Liver (tissue), 3 donors: Measurements from ENCODE around the gene LRRN2.

Experiments
- ATF3 ChIP-seq: IDR thresholded peaks from 2 replicates; pipeline ENCODE4 v1.6.1; 2016; ENCODE audit warnings: antibody characterized with exemption
- CTCF ChIP-seq: fragments of 150-350 bp; IDR thresholded peaks from 2 replicates; pipeline ENCODE4 v1.5.1; 2017; ENCODE audit warnings: improper control_type of control experiment, low read depth, low read length; ENCODE audit not compliant: missing input control
- FOXA1 ChIP-seq: IDR thresholded peaks from 2 replicates; pipeline ENCODE4 v1.6.1; 2016; ENCODE audit warnings: antibody characterized with exemption
- GABPA ChIP-seq, 2 donors: IDR thresholded peaks in 1 of 2; conservative IDR thresholded peaks in 1 of 2; 2 replicates each; pipeline ENCODE4 v1.6.1; 2016; ENCODE audit warnings: antibody characterized with exemption in 2 of 2, mild to moderate bottlenecking in 1 of 2, moderate library complexity in 1 of 2
- HNF4G ChIP-seq: IDR thresholded peaks from 2 replicates; pipeline ENCODE4 v1.6.1; 2016; ENCODE audit warnings: antibody characterized with exemption
- MAX ChIP-seq: IDR thresholded peaks from 2 replicates; pipeline ENCODE4 v1.6.1; 2016; ENCODE audit warnings: antibody characterized with exemption
- NR2F2 ChIP-seq: IDR thresholded peaks from 2 replicates; pipeline ENCODE4 v1.6.1; 2016; ENCODE audit warnings: antibody characterized with exemption
- REST ChIP-seq: IDR thresholded peaks from 2 replicates; pipeline ENCODE4 v1.6.1; 2016; ENCODE audit warnings: antibody characterized with exemption, mild to moderate bottlenecking
- SP1 ChIP-seq: IDR thresholded peaks from 2 replicates; pipeline ENCODE4 v1.6.1; 2018; ENCODE audit warnings: antibody characterized with exemption, mild to moderate bottlenecking
- TAF1 ChIP-seq: conservative IDR thresholded peaks from 2 replicates; pipeline ENCODE4 v1.6.1; 2016; ENCODE audit warnings: antibody characterized with exemption, mild to moderate bottlenecking
- YY1 ChIP-seq: IDR thresholded peaks from 2 replicates; pipeline ENCODE4 v1.6.1; 2016; ENCODE audit warnings: antibody characterized with exemption, mild to moderate bottlenecking
- ZBTB33 ChIP-seq: IDR thresholded peaks from 2 replicates; pipeline ENCODE4 v1.6.1; 2016; ENCODE audit warnings: antibody characterized with exemption
- donor health status: healthy.
- donor health status: healthy.

- no peak for TF ChIP-seq REST
- no peak for TF ChIP-seq ATF3
- no peak for TF ChIP-seq CTCF
- TF ChIP-seq YY1, result no peak
- TF ChIP-seq NR2F2, result no peak
- no peak for TF ChIP-seq FOXA1
- TF ChIP-seq SP1, result no peak
- TF ChIP-seq TAF1, result no peak
- TF ChIP-seq ZBTB33, result no peak
- no peak for TF ChIP-seq GABPA (IDR thresholded peaks at IDR 0.05 in 1 of 2, conservative IDR thresholded peaks at IDR 0.05 in 1 of 2)
- no peak for TF ChIP-seq MAX
- no peak for TF ChIP-seq HNF4G
Measured at GRCh38 chr1:204677864-204678263, 7.7 kb downstream of the LRRN2 start.
